ENCODE data around the gene HOXB1. TPM values are rescaled to one million over a fixed set of nuclear protein-coding genes. Genes with fewer than 3 reads are reported as not detected.

HOXB1 gene
- total RNA-seq, 1 experiment from 2014 or later = not detected

DNA sequence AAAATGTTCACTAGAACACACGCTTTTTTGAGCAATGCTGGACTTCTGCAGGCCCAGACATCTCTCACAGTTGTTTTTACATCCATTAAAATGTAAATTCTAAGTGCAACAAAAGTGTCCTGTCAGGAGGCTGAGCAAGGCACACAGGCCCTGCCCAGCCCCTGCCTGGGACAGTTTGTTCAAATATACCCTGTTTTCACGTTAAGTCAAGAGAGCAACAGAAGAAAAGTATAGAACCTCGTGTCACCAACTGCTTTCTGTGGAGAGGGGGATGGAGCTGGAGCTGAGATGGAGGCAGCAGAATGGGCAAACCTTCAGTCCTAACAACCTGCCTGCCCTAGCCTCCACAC, 18.4 kb upstream of the HOXB1 start:
- Mint-ChIP-seq H3K4me3 (ENCODE audit: unreplicated experiment) (no peak overlapping the region), H3K27ac (ENCODE audit: low read depth, unreplicated experiment) (no peak overlapping the region), H3K4me1 (ENCODE audit: insufficient read depth, unreplicated experiment) (no peaks in the 10 kb centered on the region), H3K9me3 (ENCODE audit: unreplicated experiment) (no peaks in the 10 kb centered on the region), H3K27me3 (ENCODE audit: insufficient read depth, unreplicated experiment) (no peaks in the 10 kb centered on the region), H3K36me3 (ENCODE audit: insufficient read depth, unreplicated experiment) (no peaks in the 10 kb centered on the region)
- no TSS peak for BruUV-seq (replicated peaks)
- CTCF ChIA-PET = no interaction called here
- no peak for DNase-seq (ENCODE audit: unreplicated experiment)
- intact Hi-C loops (cut with micrococcal nuclease) = no loop called here
- POLR2A ChIA-PET = no interaction called here
- TF ChIP-seq, protein P1, sequence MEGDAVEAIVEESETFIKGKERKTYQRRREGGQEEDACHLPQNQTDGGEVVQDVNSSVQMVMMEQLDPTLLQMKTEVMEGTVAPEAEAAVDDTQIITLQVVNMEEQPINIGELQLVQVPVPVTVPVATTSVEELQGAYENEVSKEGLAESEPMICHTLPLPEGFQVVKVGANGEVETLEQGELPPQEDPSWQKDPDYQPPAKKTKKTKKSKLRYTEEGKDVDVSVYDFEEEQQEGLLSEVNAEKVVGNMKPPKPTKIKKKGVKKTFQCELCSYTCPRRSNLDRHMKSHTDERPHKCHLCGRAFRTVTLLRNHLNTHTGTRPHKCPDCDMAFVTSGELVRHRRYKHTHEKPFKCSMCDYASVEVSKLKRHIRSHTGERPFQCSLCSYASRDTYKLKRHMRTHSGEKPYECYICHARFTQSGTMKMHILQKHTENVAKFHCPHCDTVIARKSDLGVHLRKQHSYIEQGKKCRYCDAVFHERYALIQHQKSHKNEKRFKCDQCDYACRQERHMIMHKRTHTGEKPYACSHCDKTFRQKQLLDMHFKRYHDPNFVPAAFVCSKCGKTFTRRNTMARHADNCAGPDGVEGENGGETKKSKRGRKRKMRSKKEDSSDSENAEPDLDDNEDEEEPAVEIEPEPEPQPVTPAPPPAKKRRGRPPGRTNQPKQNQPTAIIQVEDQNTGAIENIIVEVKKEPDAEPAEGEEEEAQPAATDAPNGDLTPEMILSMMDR (IDR thresholded peaks at IDR 0.05; ENCODE audit: unreplicated experiment) = no peak

DNA sequence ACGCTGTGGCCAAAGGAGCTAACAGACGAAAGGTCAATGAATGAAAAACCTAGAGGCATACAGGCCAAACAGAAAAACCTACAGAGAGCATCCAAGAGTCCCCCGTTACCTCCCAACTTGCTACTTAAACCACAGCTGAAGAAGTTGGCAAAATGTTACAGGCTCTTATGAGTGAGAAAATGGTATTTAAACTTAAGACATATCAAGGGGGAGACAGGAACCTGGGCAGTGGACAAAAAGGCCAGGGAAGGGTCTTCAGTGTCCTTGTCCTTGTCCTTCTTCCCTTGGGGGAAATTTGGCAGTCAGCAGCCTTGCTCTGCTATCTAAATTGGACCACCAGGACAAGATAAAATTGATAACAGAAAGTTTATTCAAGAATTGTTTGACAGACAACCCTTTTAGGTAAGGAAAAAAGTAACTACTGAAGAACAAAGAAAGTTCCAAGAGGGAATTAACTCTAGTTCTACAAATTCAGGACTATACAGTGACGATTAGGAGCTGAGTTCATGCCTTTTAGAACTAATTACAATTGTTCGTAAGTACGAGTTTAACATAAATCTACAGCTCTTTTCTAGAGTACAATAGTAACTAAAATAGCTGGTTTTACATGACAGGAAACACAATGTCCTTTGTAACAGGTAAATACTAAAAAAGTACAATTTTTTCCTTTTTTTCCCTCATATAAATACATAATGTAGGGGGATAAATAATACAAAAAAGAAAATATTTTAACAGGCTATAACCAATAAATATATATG, 17.9 kb upstream of the HOXB1 start:
- ChIA-PET CTCF (interaction anchor here (0.6 kb wide), 1 partner anchor 9 kb away, joined by 3 read pairs; no protein-coding TSS in a partner anchor), POLR2A (no interaction called here)
- no peak overlapping the region for H3K4me3 Mint-ChIP-seq (ENCODE audit: unreplicated experiment)
- DNase-seq (ENCODE audit: unreplicated experiment) = no peak
- no peaks in the 10 kb centered on the region for H3K9me3 Mint-ChIP-seq (ENCODE audit: unreplicated experiment)
- no peaks in the 10 kb centered on the region for H3K4me1 Mint-ChIP-seq (ENCODE audit: insufficient read depth, unreplicated experiment)
- TF ChIP-seq, protein P1 (IDR thresholded peaks at IDR 0.05; ENCODE audit: unreplicated experiment) = no peak
- no peaks in the 10 kb centered on the region for H3K36me3 Mint-ChIP-seq (ENCODE audit: insufficient read depth, unreplicated experiment)
- BruUV-seq (replicated peaks) = no TSS peak
- no peak overlapping the region for H3K27ac Mint-ChIP-seq (ENCODE audit: low read depth, unreplicated experiment)
- H3K27me3 Mint-ChIP-seq (ENCODE audit: insufficient read depth, unreplicated experiment) = no peaks in the 10 kb centered on the region
- intact Hi-C loops (cut with micrococcal nuclease) = no loop called here

DNA sequence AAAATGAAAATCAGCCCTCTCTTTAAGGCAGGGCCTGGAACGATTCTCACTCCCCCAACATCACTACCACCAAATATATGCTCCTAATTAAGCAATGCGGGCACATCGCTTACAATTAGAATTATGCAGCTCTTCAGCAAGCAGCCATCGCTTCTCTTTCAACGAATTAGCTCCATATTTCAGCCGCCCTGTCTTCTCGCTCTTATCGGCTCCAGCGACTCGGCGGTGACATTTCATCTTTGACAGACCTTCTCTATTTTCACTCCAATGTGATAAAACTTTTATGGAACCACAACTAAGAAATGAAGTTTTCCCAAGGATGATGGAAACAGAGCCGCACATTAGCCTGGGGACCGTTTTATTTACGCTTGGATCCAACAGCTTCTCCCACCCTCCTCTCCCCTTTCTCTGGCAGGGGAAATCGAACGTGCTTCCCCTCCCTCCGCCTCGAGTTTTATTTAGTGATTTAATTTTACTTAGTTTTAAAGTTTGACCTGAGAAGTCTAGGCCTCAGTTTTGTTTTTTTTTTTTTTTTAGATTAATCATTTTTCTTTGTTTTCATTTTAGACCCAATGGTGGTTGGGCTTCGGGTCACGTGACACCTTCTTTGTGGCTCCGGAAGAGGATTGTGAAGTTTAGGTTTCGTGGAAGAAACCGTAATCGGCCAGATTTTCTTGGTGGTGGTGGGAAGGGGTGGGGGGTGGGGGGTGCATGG, 17.2 kb upstream of the HOXB1 start:
- no peak overlapping the region for H3K4me3 Mint-ChIP-seq (ENCODE audit: unreplicated experiment)
- no peaks in the 10 kb centered on the region for H3K9me3 Mint-ChIP-seq (ENCODE audit: unreplicated experiment)
- ChIA-PET POLR2A (interaction anchor here (0.6 kb wide), 1 partner anchor 10 kb away, joined by 3 read pairs; no protein-coding TSS in a partner anchor), CTCF (interaction anchor here (0.6 to 0.9 kb wide), 3 partner anchors 8 to 209 kb away, joined by 3 to 4 read pairs (median 3); no protein-coding TSS in a partner anchor)
- no peaks in the 10 kb centered on the region for H3K27me3 Mint-ChIP-seq (ENCODE audit: insufficient read depth, unreplicated experiment)
- TF ChIP-seq, protein P1 (IDR thresholded peaks at IDR 0.05; ENCODE audit: unreplicated experiment) = no peak
- H3K27ac Mint-ChIP-seq (ENCODE audit: low read depth, unreplicated experiment) = no peak overlapping the region
- no peak for DNase-seq (ENCODE audit: unreplicated experiment)
- intact Hi-C loops (cut with micrococcal nuclease) = no loop called here
- no peaks in the 10 kb centered on the region for H3K36me3 Mint-ChIP-seq (ENCODE audit: insufficient read depth, unreplicated experiment)
- no peaks in the 10 kb centered on the region for H3K4me1 Mint-ChIP-seq (ENCODE audit: insufficient read depth, unreplicated experiment)
- BruUV-seq (replicated peaks) = no TSS peak

Measured in MCF 10A (cell line).